HG03139 (cell line): ENCODE results near the gene GLT1D1.

Source experiments
- ATAC-seq: cut with Tn5 transposase; IDR thresholded peaks from one replicate; pipeline ENCODE4 v1.9.1; 2021; ENCODE audit not compliant: unreplicated experiment

Gene GLT1D1

GRCh38 chr12:128992116-128992515, 138.8 kb downstream of the GLT1D1 start:
- no peak for ATAC-seq

- no peak for ATAC-seq
Measured at GRCh38 chr12:128992550-128992949, 139.3 kb downstream of the GLT1D1 start.

GRCh38 chr12:128994856-128995255, 141.6 kb downstream of the GLT1D1 start:
- no peak for ATAC-seq

GRCh38 chr12:128995619-128996018, 142.3 kb downstream of the GLT1D1 start:
- no peak for ATAC-seq

GRCh38 chr12:129001826-129002225, 148.5 kb downstream of the GLT1D1 start:
- ATAC-seq, result no peak

GRCh38 chr12:129002427-129002826, 149.1 kb downstream of the GLT1D1 start:
- no peak for ATAC-seq

- no peak for ATAC-seq
Measured at GRCh38 chr12:129005416-129005815, 152.1 kb downstream of the GLT1D1 start.

- ATAC-seq, result no peak
Measured at GRCh38 chr12:129005829-129006228, 152.6 kb downstream of the GLT1D1 start.

- no peak for ATAC-seq
Measured at GRCh38 chr12:129009833-129010622, 156.8 kb downstream of the GLT1D1 start.

- no peak for ATAC-seq
Measured at GRCh38 chr12:129016159-129016558, 162.9 kb downstream of the GLT1D1 start.

GRCh38 chr12:129025055-129025454, 171.8 kb downstream of the GLT1D1 start:
- ATAC-seq, result no peak

- no peak for ATAC-seq
Measured at GRCh38 chr12:129028844-129029243, 175.6 kb downstream of the GLT1D1 start.
